ENCODE measurements around the gene KXD1. TPM values are rescaled to one million over a fixed set of nuclear protein-coding genes. Genes with fewer than 3 reads are reported as not detected.

KXD1 gene
- total and polyA plus RNA-seq, 7 experiments from 2014 or later = 70.3 to 108 (median 78.5) TPM

DNA sequence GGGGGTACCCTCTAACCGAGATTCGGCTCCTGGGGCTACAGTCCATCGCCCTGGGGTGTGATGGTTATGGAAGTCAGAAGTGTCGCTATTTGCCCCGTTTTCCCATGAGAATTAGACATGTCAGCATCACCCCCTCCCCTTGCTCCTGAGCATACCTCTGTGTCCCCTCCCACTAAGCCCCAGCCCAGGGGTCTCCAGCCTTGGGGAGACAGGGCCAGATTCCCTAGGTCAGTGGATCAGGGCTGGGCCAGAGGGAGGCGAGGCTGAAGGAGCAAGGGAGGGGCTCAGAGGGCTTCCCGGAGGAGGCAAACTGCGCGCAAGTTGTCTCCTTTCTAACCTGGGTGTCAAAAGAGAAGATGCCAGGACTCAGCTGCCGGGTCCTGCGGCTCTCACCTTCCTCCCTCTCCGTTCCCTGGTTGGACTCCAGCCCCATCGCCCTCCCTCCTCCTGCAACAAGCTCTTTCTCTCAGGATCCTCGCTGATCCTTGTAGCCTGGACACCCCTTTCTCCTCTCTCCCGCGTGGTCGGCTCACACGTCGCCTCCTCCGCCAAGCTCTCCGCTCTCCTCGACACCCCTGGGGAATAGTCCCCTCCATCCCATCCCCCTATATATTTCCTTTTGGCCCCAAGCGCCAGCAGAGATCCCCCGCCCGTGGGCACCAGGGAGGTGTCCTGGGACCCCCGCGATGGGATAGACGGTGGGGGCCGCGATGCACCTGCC lies 54.5 kb downstream of the KXD1 start:
- H3K4me1 ChIP-seq (ENCODE audit: control insufficient read depth in 2 of 2, insufficient read depth in 2 of 2, low read length in 2 of 2) = peaks cover 12% of the 10 kb centered on the region in 2 donors
- peak overlapping the region; percentile 71 to 87 (median 79) for H3K4me3 Mint-ChIP-seq
- peak overlapping the region in 2 of 9 donors; percentile 62 to 77 for H3K27ac Mint-ChIP-seq
- no peak overlapping the region for H3K27ac ChIP-seq (ENCODE audit: low read depth, low read length)
- ChIA-PET CTCF (no interaction called here), POLR2A (interaction anchor here (0.6 to 1.5 kb wide), 5 partner anchors 9 to 177 kb away, joined by 3 to 5 read pairs (median 3); partner anchors contain the start of gene REX1BD)
- peaks cover 5 to 29% of the 10 kb centered on the region in 2 donors for H3K27me3 ChIP-seq (ENCODE audit: control insufficient read depth in 2 of 2, insufficient read depth in 2 of 2, low read length in 2 of 2)
- ATAC-seq = no peak
- peaks cover 6 to 28% (median 18%) of the 10 kb centered on the region in 7 donors for H3K4me1 Mint-ChIP-seq
- H3K27me3 Mint-ChIP-seq = peaks cover 49 to 77% (median 68%) of the 10 kb centered on the region in 5 donors
- no peaks in the 10 kb centered on the region for H3K36me3 ChIP-seq (ENCODE audit: control insufficient read depth in 2 of 3, insufficient read depth in 3 of 3, low read length in 3 of 3)
- H3K9me3 ChIP-seq (ENCODE audit: control insufficient read depth in 2 of 3, low read length in 3 of 3) = no peaks in the 10 kb centered on the region
- no peak for DNase-seq
- intact Hi-C loops (cut with micrococcal nuclease) = loop anchor here (1.0 to 5.0 kb wide), 2 partner anchors 24 to 175 kb away; no protein-coding TSS in a partner anchor
- no peaks in the 10 kb centered on the region for H3K36me3 Mint-ChIP-seq
- peak overlapping the region; percentile 61 for H3K4me3 ChIP-seq (ENCODE audit: low read length)
- H3K9me3 Mint-ChIP-seq = peaks cover 0 to 3% (median 0%) of the 10 kb centered on the region in 11 donors

DNA sequence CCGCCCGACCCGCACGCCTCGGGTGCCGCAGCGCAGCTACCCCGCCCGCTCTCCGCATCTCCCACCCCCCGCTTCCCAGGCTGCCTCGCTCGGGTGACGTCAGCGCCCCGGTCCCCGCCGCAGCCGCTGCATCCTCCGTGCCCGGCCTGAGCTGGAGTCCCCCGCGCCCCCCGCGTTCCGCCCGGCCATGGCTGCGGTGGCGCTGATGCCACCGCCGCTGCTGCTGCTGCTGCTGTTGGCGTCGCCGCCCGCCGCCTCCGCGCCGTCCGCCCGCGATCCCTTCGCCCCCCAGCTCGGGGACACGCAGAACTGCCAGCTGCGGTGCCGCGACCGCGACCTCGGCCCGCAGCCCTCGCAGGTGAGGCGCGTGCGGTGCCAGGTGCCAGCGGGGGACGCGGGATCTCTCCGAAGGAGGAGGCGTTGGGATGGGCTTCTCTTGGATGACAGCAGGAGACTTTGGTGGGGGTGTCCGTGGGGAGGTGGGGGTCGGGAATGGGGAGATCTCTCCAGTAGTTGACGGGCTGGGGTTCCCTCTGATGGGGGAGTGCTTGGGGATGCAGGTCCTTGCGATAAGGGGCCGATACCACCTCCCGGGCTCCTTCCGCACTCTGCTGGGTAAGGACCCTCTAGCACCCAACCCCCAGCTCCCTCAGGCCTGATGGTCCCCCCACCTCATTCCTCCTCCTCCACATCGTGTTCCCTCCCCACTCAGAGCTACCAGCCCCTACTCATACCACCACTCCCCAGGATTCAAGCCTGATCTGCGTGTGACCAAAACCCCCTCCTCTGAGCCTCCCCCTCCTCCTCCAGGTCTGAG lies 55.3 kb downstream of the KXD1 start, which contains the start of gene TMEM59L:
Gene TMEM59L (plus strand): TSS at position 99 of the 817 bp plus-strand sequence. CDS start 89 bp downstream, at position 188.
- ChIA-PET POLR2A (interaction anchor here (0.6 to 1.5 kb wide), 4 partner anchors 9 to 176 kb away, joined by 3 to 5 read pairs (median 3); no protein-coding TSS in a partner anchor), CTCF (no interaction called here)
- peak within 1 kb of the TSS in 3 of 9 donors; percentile 55 to 77 (median 62) for H3K27ac Mint-ChIP-seq
- no peaks in the 10 kb centered on the region for H3K36me3 ChIP-seq (ENCODE audit: control insufficient read depth in 2 of 3, insufficient read depth in 3 of 3, low read length in 3 of 3)
- peaks cover 12% of the 10 kb centered on the region in 2 donors for H3K4me1 ChIP-seq (ENCODE audit: control insufficient read depth in 2 of 2, insufficient read depth in 2 of 2, low read length in 2 of 2)
- H3K27me3 Mint-ChIP-seq = peaks cover 49 to 75% (median 70%) of the 10 kb centered on the region in 5 donors
- no peaks in the 10 kb centered on the region for H3K9me3 ChIP-seq (ENCODE audit: control insufficient read depth in 2 of 3, low read length in 3 of 3)
- DNase-seq = peak in 8 of 9 donors; percentile 36 to 68 (median 51)
- H3K27ac ChIP-seq (ENCODE audit: low read depth, low read length) = no peak within 1 kb of the TSS
- peak within 1 kb of the TSS; percentile 71 to 87 (median 79) for H3K4me3 Mint-ChIP-seq
- intact Hi-C loops (cut with micrococcal nuclease) = loop anchor here (1.0 to 5.0 kb wide), 2 partner anchors 23 to 174 kb away; no protein-coding TSS in a partner anchor
- H3K4me1 Mint-ChIP-seq = peaks cover 6 to 28% (median 18%) of the 10 kb centered on the region in 7 donors
- H3K4me3 ChIP-seq (ENCODE audit: low read length) = peak within 1 kb of the TSS; percentile 61
- peaks cover 0 to 3% (median 0%) of the 10 kb centered on the region in 11 donors for H3K9me3 Mint-ChIP-seq
- no peaks in the 10 kb centered on the region for H3K36me3 Mint-ChIP-seq
- peaks cover 11 to 26% of the 10 kb centered on the region in 2 donors for H3K27me3 ChIP-seq (ENCODE audit: control insufficient read depth in 2 of 2, insufficient read depth in 2 of 2, low read length in 2 of 2)
- peak; percentile 73 for ATAC-seq

DNA sequence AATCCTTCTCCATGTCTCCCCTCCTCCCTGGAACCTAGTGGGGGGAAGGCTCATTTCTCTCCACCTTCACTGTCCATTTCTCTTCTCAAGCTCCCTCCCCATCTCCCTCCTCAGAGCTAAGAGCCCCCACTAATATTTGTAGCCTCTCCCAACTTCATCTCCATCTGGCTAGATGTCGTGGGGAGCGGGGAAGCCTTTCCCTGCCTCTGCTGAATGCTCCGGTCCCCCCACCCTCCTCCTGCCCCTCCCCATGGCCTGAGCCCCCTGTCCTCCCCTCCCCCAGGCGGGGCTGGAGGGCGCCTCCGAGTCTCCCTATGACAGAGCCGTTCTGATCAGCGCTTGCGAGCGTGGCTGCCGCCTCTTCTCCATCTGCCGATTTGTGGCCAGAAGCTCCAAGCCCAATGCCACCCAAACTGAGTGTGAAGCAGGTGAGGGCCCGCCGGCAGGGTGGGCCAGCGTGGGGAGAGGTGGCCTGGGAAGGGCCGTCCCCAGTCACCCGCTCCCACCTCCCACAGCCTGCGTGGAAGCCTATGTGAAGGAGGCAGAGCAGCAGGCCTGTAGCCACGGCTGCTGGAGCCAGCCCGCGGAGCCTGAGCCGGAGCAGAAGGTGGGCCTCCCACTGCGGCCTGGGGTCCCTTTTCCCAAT lies 56.0 kb downstream of the KXD1 start:
- peaks cover 6 to 25% (median 15%) of the 10 kb centered on the region in 7 donors for H3K4me1 Mint-ChIP-seq
- peak overlapping the region; percentile 58 to 87 (median 70) for H3K4me3 Mint-ChIP-seq
- no peak overlapping the region for H3K27ac Mint-ChIP-seq
- CTCF ChIA-PET = interaction anchor here (0.6 to 1.3 kb wide), 2 partner anchors 25 to 145 kb away, joined by 3 to 4 read pairs; partner anchors contain the start of gene REX1BD
- H3K9me3 Mint-ChIP-seq = peaks cover 0 to 2% (median 0%) of the 10 kb centered on the region in 11 donors
- no peaks in the 10 kb centered on the region for H3K9me3 ChIP-seq (ENCODE audit: control insufficient read depth in 2 of 3, low read length in 3 of 3)
- intact Hi-C loops (cut with micrococcal nuclease) = loop anchor here in 1 of 2 donors (5.0 kb wide), 1 partner anchor 174 kb away; no protein-coding TSS in a partner anchor
- peaks cover 12% of the 10 kb centered on the region in 2 donors for H3K4me1 ChIP-seq (ENCODE audit: control insufficient read depth in 2 of 2, insufficient read depth in 2 of 2, low read length in 2 of 2)
- DNase-seq (no peak), ATAC-seq (no peak)
- H3K36me3 Mint-ChIP-seq = no peaks in the 10 kb centered on the region
- H3K27me3 ChIP-seq (ENCODE audit: control insufficient read depth in 2 of 2, insufficient read depth in 2 of 2, low read length in 2 of 2) = peaks cover 11 to 22% of the 10 kb centered on the region in 2 donors
- H3K36me3 ChIP-seq (ENCODE audit: control insufficient read depth in 2 of 3, insufficient read depth in 3 of 3, low read length in 3 of 3) = no peaks in the 10 kb centered on the region
- H3K27me3 Mint-ChIP-seq = peaks cover 42 to 72% (median 67%) of the 10 kb centered on the region in 5 donors
- H3K27ac ChIP-seq (ENCODE audit: low read depth, low read length) = no peak overlapping the region
- no peak overlapping the region for H3K4me3 ChIP-seq (ENCODE audit: low read length)
- POLR2A ChIA-PET = interaction anchor here (1.1 kb wide), 1 partner anchor 20 kb away, joined by 3 read pairs; no protein-coding TSS in a partner anchor

DNA sequence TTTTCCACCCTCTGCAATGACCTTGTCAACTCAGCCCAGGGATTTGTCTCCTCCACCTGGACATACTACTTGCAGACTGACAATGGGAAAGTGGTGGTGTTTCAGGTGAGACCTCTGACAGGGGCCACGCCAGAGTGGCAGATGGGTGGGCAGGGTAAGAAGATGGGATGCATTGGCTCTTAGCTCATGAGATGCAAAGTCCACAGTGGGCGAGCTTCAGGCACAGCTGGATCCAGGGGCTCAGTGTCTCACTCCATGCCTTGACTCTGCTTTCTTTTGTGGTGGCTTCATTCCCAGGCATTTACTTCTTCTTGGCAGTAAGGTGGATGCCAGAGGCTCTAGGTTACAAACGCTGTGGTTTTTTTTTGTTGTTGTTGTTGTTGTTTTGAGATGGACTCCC lies 58.4 kb downstream of the KXD1 start:
- intact Hi-C loops (cut with micrococcal nuclease) = no loop called here
- H3K27me3 ChIP-seq (ENCODE audit: control insufficient read depth in 2 of 2, insufficient read depth in 2 of 2, low read length in 2 of 2) = peaks cover 10 to 11% of the 10 kb centered on the region in 2 donors
- peaks cover 30 to 54% (median 47%) of the 10 kb centered on the region in 5 donors for H3K27me3 Mint-ChIP-seq

DNA sequence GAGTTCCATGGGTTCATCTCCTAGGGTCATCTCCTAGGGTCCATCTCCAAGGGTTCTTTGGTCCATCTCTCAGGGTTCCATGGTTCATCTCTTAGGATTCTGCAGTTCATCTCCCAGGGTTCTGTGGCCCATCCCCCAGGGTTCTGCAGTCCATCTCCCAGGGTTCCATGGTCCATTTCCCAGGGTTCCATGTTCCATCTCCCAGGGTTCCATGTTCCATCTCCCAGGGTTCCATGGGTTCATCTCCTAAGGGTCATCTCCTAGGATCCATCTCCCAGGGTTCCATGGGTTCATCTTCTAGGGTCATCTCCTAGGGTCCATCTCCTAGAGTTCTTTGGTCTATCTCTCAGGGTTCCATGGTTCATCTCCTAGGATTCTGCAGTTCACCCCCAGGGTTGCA lies 59.9 kb downstream of the KXD1 start:
- ATAC-seq (no peak), DNase-seq (no peak)
- intact Hi-C loops (cut with micrococcal nuclease) = no loop called here
- H3K4me1 ChIP-seq (ENCODE audit: control insufficient read depth in 2 of 2, insufficient read depth in 2 of 2, low read length in 2 of 2) = peaks cover 0 to 6% of the 10 kb centered on the region in 2 donors
- no peak overlapping the region for H3K27ac ChIP-seq (ENCODE audit: low read depth, low read length)
- POLR2A ChIA-PET = no interaction called here
- CTCF ChIA-PET = no interaction called here
- no peaks in the 10 kb centered on the region for H3K9me3 Mint-ChIP-seq
- H3K4me1 Mint-ChIP-seq = peaks cover 0 to 10% (median 3%) of the 10 kb centered on the region in 7 donors
- no peak overlapping the region for H3K4me3 Mint-ChIP-seq
- no peak overlapping the region for H3K27ac Mint-ChIP-seq
- H3K27me3 ChIP-seq (ENCODE audit: control insufficient read depth in 2 of 2, insufficient read depth in 2 of 2, low read length in 2 of 2) = peaks cover under 1 to 7% of the 10 kb centered on the region in 2 donors
- peaks cover 20 to 44% (median 36%) of the 10 kb centered on the region in 5 donors for H3K27me3 Mint-ChIP-seq
- H3K36me3 Mint-ChIP-seq = no peaks in the 10 kb centered on the region
- H3K36me3 ChIP-seq (ENCODE audit: control insufficient read depth in 2 of 3, insufficient read depth in 3 of 3, low read length in 3 of 3) = no peaks in the 10 kb centered on the region
- no peak overlapping the region for H3K4me3 ChIP-seq (ENCODE audit: low read length)
- no peaks in the 10 kb centered on the region for H3K9me3 ChIP-seq (ENCODE audit: control insufficient read depth in 2 of 3, low read length in 3 of 3)

More for the DNA sequence above, 58.4 kb downstream of the KXD1 start:
- H3K9me3 Mint-ChIP-seq = peaks cover 0 to 1% (median 0%) of the 10 kb centered on the region in 11 donors
- peaks cover 3 to 21% (median 13%) of the 10 kb centered on the region in 7 donors for H3K4me1 Mint-ChIP-seq
- H3K9me3 ChIP-seq (ENCODE audit: control insufficient read depth in 2 of 3, low read length in 3 of 3) = no peaks in the 10 kb centered on the region
- H3K27ac ChIP-seq (ENCODE audit: low read depth, low read length) = no peak overlapping the region
- H3K36me3 ChIP-seq (ENCODE audit: control insufficient read depth in 2 of 3, insufficient read depth in 3 of 3, low read length in 3 of 3) = no peaks in the 10 kb centered on the region
- ATAC-seq = no peak
- H3K4me1 ChIP-seq (ENCODE audit: control insufficient read depth in 2 of 2, insufficient read depth in 2 of 2, low read length in 2 of 2) = peaks cover 10 to 12% of the 10 kb centered on the region in 2 donors
- no peak for DNase-seq
- ChIA-PET POLR2A (no interaction called here), CTCF (no interaction called here)
- no peak overlapping the region for H3K4me3 ChIP-seq (ENCODE audit: low read length)
- H3K4me3 Mint-ChIP-seq = peak overlapping the region in 1 of 10 donors; percentile 12
- no peak overlapping the region for H3K27ac Mint-ChIP-seq
- no peaks in the 10 kb centered on the region for H3K36me3 Mint-ChIP-seq

DNA sequence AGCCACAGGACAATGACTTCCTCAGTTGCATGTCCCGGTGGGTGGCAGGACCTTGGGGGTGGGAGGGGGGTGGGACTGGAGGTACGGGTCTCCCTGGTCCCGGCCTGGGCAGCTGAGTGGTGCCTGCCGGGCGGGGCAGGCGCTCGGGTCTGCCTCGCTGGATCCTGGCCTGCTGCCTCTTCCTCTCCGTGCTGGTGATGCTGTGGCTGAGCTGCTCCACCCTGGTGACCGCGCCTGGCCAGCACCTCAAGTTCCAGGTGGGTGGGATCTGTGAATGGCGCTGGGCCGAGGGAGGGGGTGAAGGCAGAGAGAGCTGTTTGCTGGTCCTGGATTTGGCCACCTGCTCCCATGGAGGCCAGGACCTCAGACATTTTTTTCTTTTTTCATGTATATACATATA lies 60.6 kb downstream of the KXD1 start:
- Mint-ChIP-seq H3K36me3 (no peaks in the 10 kb centered on the region), H3K9me3 (no peaks in the 10 kb centered on the region)
- CTCF ChIA-PET = no interaction called here

More for the DNA sequence above, 60.6 kb downstream of the KXD1 start:
- H3K4me3 ChIP-seq (ENCODE audit: low read length) = no peak overlapping the region
- no peaks in the 10 kb centered on the region for H3K9me3 ChIP-seq (ENCODE audit: control insufficient read depth in 2 of 3, low read length in 3 of 3)
- ATAC-seq (no peak), DNase-seq (no peak)
- intact Hi-C loops (cut with micrococcal nuclease) = no loop called here
- H3K4me1 ChIP-seq (ENCODE audit: control insufficient read depth in 2 of 2, insufficient read depth in 2 of 2, low read length in 2 of 2) = peaks cover 0 to 2% of the 10 kb centered on the region in 2 donors
- Mint-ChIP-seq H3K27ac (no peak overlapping the region), H3K4me3 (no peak overlapping the region), H3K27me3 (peaks cover 18 to 44% (median 34%) of the 10 kb centered on the region in 5 donors), H3K4me1 (peaks cover 0 to 9% (median 2%) of the 10 kb centered on the region in 7 donors)
- no peak overlapping the region for H3K27ac ChIP-seq (ENCODE audit: low read depth, low read length)
- H3K36me3 ChIP-seq (ENCODE audit: control insufficient read depth in 2 of 3, insufficient read depth in 3 of 3, low read length in 3 of 3) = no peaks in the 10 kb centered on the region
- H3K27me3 ChIP-seq (ENCODE audit: control insufficient read depth in 2 of 2, insufficient read depth in 2 of 2, low read length in 2 of 2) = peaks cover 0 to 7% of the 10 kb centered on the region in 2 donors
- POLR2A ChIA-PET = no interaction called here
